A549 (cell line): Measurements from ENCODE around the gene EIF4B. TPM values are rescaled to one million over a fixed set of nuclear protein-coding genes. Genes with fewer than 3 reads are reported as not detected.

Source experiments
- ATOH8 ChIP-seq: fragments of 250-450 bp; sonication (Bioruptor Pico); IDR thresholded peaks from 2 replicates; pipeline ENCODE4 v1.5.0; 2020; ENCODE audit warnings: low read depth, mild to moderate bottlenecking, moderate library complexity
- CEBPB ChIP-seq, 2 experiments: fragments of >200 bp in 1 of 2; sonication (Bioruptor Twin) in 1 of 2; formaldehyde crosslinking in 1 of 2; IDR thresholded peaks; 2 replicates each; pipeline ENCODE4 v1.6.1; 2012 to 2016
- CHD2 ChIP-seq: fragments of 150-350 bp; IDR thresholded peaks from 2 replicates; pipeline ENCODE4 v1.6.1; 2014; ENCODE audit warnings: low read length; ENCODE audit not compliant: partially characterized antibody
- CHD4 ChIP-seq: fragments of 200-600 bp; sonication (generic); IDR thresholded peaks from 2 replicates; pipeline ENCODE4 v1.6.1; 2016; ENCODE audit warnings: antibody characterized with exemption, mild to moderate bottlenecking, borderline replicate concordance
- EHF ChIP-seq: fragments of 250-450 bp; sonication (Bioruptor Pico); IDR thresholded peaks from 2 replicates; pipeline ENCODE4 v1.5.0; 2020; ENCODE audit warnings: mild to moderate bottlenecking
- ELK1 ChIP-seq: fragments of 150-350 bp; IDR thresholded peaks from 2 replicates; pipeline ENCODE4 v1.6.1; 2014; ENCODE audit warnings: low read depth, mild to moderate bottlenecking, low read length
- EP300 ChIP-seq, 2 experiments: fragments of >200 bp; sonication (Bioruptor Twin); formaldehyde crosslinking; IDR thresholded peaks; 2 replicates in 1 of 2; 3 replicates in 1 of 2; pipeline ENCODE4 v1.6.1; 2016 to 2017
- GATA3 ChIP-seq: IDR thresholded peaks from 2 replicates; pipeline ENCODE4 v1.6.1; 2012; ENCODE audit warnings: borderline replicate concordance
- HEYL ChIP-seq: fragments of 250-450 bp; sonication (Bioruptor Pico); IDR thresholded peaks from 2 replicates; pipeline ENCODE4 v1.8.0; 2021; ENCODE audit warnings: mild to moderate bottlenecking, moderate library complexity
- HOXB13 ChIP-seq: fragments of 250-450 bp; sonication (Bioruptor Pico); IDR thresholded peaks from 2 replicates; pipeline ENCODE4 v1.5.0; 2020; ENCODE audit warnings: low read depth, mild to moderate bottlenecking, moderate library complexity
- HOXB5 ChIP-seq: fragments of 250-450 bp; sonication (Bioruptor Pico); IDR thresholded peaks from 2 replicates; pipeline ENCODE4 v1.5.0; 2020; ENCODE audit warnings: mild to moderate bottlenecking, moderate library complexity
- JUNB ChIP-seq: fragments of >200 bp; sonication (Bioruptor Twin); formaldehyde crosslinking; IDR thresholded peaks from 2 replicates; pipeline ENCODE4 v1.6.1; 2016
- MAFK ChIP-seq: fragments of 450-650 bp; IDR thresholded peaks from 2 replicates; pipeline ENCODE4 v1.6.1; 2014; ENCODE audit not compliant: partially characterized antibody
- MAZ ChIP-seq: fragments of 150-350 bp; IDR thresholded peaks from 2 replicates; pipeline ENCODE4 v1.6.1; 2014; ENCODE audit warnings: antibody characterized with exemption, low read depth, low read length, borderline replicate concordance
- MYC ChIP-seq: IDR thresholded peaks from 2 replicates; pipeline ENCODE4 v1.6.1; 2012; ENCODE audit warnings: mild to moderate bottlenecking, inconsistent platforms, low read length, improper control_type of control experiment, borderline replicate concordance
- NFE2L2 ChIP-seq: fragments of 150-350 bp; conservative IDR thresholded peaks from 2 replicates; pipeline ENCODE4 v1.6.1; 2014; ENCODE audit warnings: low read length
- NPAS2 ChIP-seq: fragments of 250-450 bp; sonication (Bioruptor Pico); IDR thresholded peaks from 2 replicates; pipeline ENCODE4 v1.8.0; 2022; ENCODE audit warnings: mild to moderate bottlenecking, moderate library complexity, borderline replicate concordance
- NR3C1 ChIP-seq: fragments of >200 bp; sonication (Bioruptor Twin); formaldehyde crosslinking; IDR thresholded peaks from 3 replicates; pipeline ENCODE4 v1.6.1; 2017
- PHF8 ChIP-seq: fragments of 200-600 bp; sonication (generic); IDR thresholded peaks from 2 replicates; pipeline ENCODE4 v1.6.1; 2016; ENCODE audit warnings: low read depth, mild to moderate bottlenecking, antibody characterized with exemption, moderate library complexity, borderline replicate concordance
- POLR2A ChIP-seq: IDR thresholded peaks from 2 replicates; pipeline ENCODE4 v1.6.1; 2012; ENCODE audit warnings: mild to moderate bottlenecking, low read length
- POLR2AphosphoS2 ChIP-seq: conservative IDR thresholded peaks from 2 replicates; pipeline ENCODE4 v1.6.1; 2012; ENCODE audit warnings: low read length, improper control_type of control experiment, inconsistent platforms
- RAD21 ChIP-seq, 2 experiments: fragments of >200 bp in 1 of 2; sonication (Bioruptor Twin) in 1 of 2; formaldehyde crosslinking in 1 of 2; IDR thresholded peaks in 1 of 2; conservative IDR thresholded peaks in 1 of 2; 2 replicates in 1 of 2; 3 replicates in 1 of 2; pipeline ENCODE4 v1.6.1; 2012 to 2018; ENCODE audit warnings: inconsistent platforms in 1 of 2
- RARB ChIP-seq: fragments of 250-450 bp; sonication (Bioruptor Pico); IDR thresholded peaks from 2 replicates; pipeline ENCODE4 v1.8.0; 2021; ENCODE audit warnings: mild to moderate bottlenecking, moderate library complexity
- REST ChIP-seq: fragments of 200-600 bp; sonication (generic); IDR thresholded peaks from 2 replicates; pipeline ENCODE4 v1.6.1; 2016; ENCODE audit warnings: antibody characterized with exemption, mild to moderate bottlenecking, moderate library complexity
- SREBF2 ChIP-seq: fragments of 450-650 bp; IDR thresholded peaks from 2 replicates; pipeline ENCODE4 v1.6.1; 2014; ENCODE audit warnings: mild to moderate bottlenecking, moderate library complexity
- TFCP2L1 ChIP-seq: fragments of 250-450 bp; sonication (Bioruptor Pico); IDR thresholded peaks from 2 replicates; pipeline ENCODE4 v1.5.0; 2021; ENCODE audit warnings: mild to moderate bottlenecking
- TP53 ChIP-seq: fragments of 250-450 bp; sonication (Bioruptor Pico); IDR thresholded peaks from 2 replicates; pipeline ENCODE4 v1.5.0; 2021; ENCODE audit warnings: mild to moderate bottlenecking, moderate library complexity
- USF2 ChIP-seq: fragments of 450-650 bp; IDR thresholded peaks from 2 replicates; pipeline ENCODE4 v1.6.1; 2014; ENCODE audit warnings: antibody characterized with exemption
- ZFP36 ChIP-seq: fragments of 450-650 bp; IDR thresholded peaks from 2 replicates; pipeline ENCODE4 v1.6.1; 2014; ENCODE audit warnings: borderline replicate concordance; ENCODE audit not compliant: partially characterized antibody
- ZSCAN20 ChIP-seq: fragments of 250-450 bp; sonication (Bioruptor Pico); IDR thresholded peaks from 2 replicates; pipeline ENCODE4 v1.8.0; 2022; ENCODE audit warnings: mild to moderate bottlenecking, moderate library complexity
- polyA plus RNA-seq, 4 experiments: library from polyadenylated mRNA; depleted of rRNA in 3 of 4; stranded (reverse); fragments of >200 nt; fragmentation: RNase III in 1 of 4; extraction: RNeasy Plus Mini Kit Qiagen cat#74134 plus additional on column Dnase treatment in 1 of 4; gene quantifications; 2 replicates in 3 of 4; 3 replicates in 1 of 4; pipeline ENCODE4 v1.2.3, GENCODE V29; 2011 to 2017

The EIF4B gene
- polyA plus RNA-seq, 2 of the 4 experiments (the other 2 are of a cell fraction) = 377 to 650 TPM

- TF ChIP-seq USF2 = no peak
- no peak for TF ChIP-seq MAZ
- TF ChIP-seq TFCP2L1 (CRISPR knock-in tag) = no peak
- TF ChIP-seq RARB (CRISPR knock-in tag) = no peak
- no peak for TF ChIP-seq CHD2
- TF ChIP-seq EHF (CRISPR knock-in tag) = peak; percentile 18
- TF ChIP-seq POLR2A = no peak
- TF ChIP-seq TP53 (CRISPR knock-in tag) = peak; percentile 44; the same call in 1 of the 2 replicates
- peak; percentile 93 for TF ChIP-seq CEBPB (IDR thresholded peaks at IDR 0.05)
- TF ChIP-seq MYC = peak; percentile 53; the same call in 1 of the 2 replicates
- peak; percentile 66 to 91; a peak in 3 of 5 replicates for TF ChIP-seq EP300 (IDR thresholded peaks at IDR 0.05)
- no peak for TF ChIP-seq NFE2L2
- no peak for TF ChIP-seq CHD4
- no peak for TF ChIP-seq ZFP36
- TF ChIP-seq ATOH8 (CRISPR knock-in tag) = 0 out of 2 replicates have a peak, but pooled peaks have one; percentile 3
- no peak for TF ChIP-seq PHF8
- TF ChIP-seq NPAS2 (CRISPR knock-in tag) = no peak
- TF ChIP-seq HOXB13 = peak; percentile 41; the same call in 1 of the 2 replicates
- no peak for TF ChIP-seq NR3C1
- TF ChIP-seq REST = no peak
- TF ChIP-seq ZSCAN20 (CRISPR knock-in tag) = no peak
- TF ChIP-seq MAFK = peak; percentile 87
- no peak for TF ChIP-seq POLR2AphosphoS2
- no peak for TF ChIP-seq HOXB5 (CRISPR knock-in tag)
- peak in 1 of 2 experiments; percentile 37; a peak in 2 of 5 replicates for TF ChIP-seq RAD21 (conservative IDR thresholded peaks at IDR 0.05 in 1 of 2, IDR thresholded peaks at IDR 0.05 in 1 of 2)
- peak; percentile 62; the same call in 1 of the 2 replicates for TF ChIP-seq JUNB
- TF ChIP-seq HEYL (CRISPR knock-in tag) = no peak
- TF ChIP-seq GATA3 = peak; percentile 47; the same call in 1 of the 2 replicates
- TF ChIP-seq SREBF2 = no peak
- TF ChIP-seq ELK1 = no peak
Measured at GRCh38 chr12:52971679-52972329, 34.5 kb upstream of the EIF4B start (continued).
